HG02623 (cell line): ENCODE data around the gene DCHS1.
A peak's percentile ranks its signal among the peaks of the same experiment; 100 is the strongest.

Experiments used
- ATAC-seq: cut with Tn5 transposase; IDR thresholded peaks from one replicate; pipeline ENCODE4 v1.9.1; 2021; ENCODE audit warnings: moderate library complexity; ENCODE audit not compliant: unreplicated experiment

Gene DCHS1

DNA sequence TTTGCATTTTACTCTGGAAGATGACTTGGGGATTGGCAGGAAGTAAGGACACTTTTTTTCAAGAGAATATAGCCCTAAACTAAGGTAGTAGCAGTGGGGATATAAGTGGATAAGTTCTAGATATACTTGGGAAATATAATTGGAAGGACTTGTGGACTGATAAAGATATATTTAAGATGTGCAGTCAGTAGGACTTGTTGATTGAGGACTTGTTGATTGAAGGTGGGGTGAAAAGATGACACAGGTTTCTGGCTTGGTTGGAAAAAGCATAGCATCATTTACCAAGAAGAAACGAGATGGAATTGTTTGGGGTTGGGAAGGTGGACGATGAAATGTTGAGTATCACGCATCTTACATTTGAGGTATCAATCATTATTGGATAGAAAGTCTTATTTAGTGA, 42.1 kb downstream of the DCHS1 start:
- ATAC-seq: no peak

DNA sequence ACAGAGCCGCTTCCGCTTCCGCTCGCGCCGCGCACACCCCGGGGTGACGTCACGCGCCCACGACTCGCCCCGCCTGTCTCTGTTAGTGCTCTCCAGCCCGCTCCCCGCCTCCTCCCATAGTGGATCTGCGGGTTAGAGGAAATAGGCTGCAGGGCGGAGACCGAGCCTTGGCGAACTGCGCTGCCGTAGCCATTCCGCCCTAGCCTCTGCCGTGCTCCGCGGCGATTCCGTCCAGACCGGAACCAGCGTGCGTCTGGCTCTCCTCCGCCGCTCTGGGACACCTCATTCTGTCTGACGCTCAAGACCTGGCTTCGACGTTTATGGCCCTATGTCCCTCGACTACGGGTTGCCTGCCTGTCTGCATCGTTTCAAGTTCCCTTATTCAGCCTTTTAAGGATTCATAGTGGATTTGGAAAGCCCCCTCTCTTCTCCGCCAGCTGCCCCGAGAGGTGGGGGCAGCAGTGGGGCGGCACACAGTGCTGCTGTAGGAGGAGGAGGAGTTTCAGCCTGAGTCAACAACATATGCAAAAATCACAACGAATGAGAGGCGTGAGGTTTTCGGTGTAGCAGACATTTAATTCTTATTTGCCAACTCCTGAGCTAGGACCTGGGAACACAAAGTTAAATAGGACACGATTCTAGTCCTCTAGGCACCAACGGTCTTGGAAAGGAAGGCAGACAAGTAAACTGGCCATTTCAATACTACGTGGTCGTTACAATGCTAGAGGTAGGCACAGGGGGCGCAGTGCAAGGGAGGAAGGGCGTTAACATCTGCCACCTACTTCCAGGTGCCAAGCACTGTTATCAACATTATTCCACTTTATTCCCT, 43.2 kb downstream of the DCHS1 start, which contains the start of gene TAF10:
Gene TAF10 (minus strand): TSS at position 4 of the 829 bp plus-strand sequence. CDS start 27 bp downstream, outside the sequence.
- ATAC-seq: peak; percentile 88

DNA sequence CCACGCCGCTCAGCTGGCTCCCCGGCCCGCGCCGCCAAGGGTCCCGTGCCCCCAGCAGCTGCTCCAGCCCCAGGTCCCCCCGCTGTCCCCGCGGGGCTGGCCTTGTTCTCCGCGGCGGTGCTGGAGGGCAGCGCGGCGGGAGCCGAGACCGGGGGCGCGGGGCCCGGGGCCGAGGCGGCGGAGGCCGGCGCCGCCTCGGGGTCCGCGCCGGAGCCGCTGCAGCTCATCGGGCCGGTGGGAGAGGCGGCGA, 43.7 kb downstream of the DCHS1 start:
- ATAC-seq: peak; percentile 15

DNA sequence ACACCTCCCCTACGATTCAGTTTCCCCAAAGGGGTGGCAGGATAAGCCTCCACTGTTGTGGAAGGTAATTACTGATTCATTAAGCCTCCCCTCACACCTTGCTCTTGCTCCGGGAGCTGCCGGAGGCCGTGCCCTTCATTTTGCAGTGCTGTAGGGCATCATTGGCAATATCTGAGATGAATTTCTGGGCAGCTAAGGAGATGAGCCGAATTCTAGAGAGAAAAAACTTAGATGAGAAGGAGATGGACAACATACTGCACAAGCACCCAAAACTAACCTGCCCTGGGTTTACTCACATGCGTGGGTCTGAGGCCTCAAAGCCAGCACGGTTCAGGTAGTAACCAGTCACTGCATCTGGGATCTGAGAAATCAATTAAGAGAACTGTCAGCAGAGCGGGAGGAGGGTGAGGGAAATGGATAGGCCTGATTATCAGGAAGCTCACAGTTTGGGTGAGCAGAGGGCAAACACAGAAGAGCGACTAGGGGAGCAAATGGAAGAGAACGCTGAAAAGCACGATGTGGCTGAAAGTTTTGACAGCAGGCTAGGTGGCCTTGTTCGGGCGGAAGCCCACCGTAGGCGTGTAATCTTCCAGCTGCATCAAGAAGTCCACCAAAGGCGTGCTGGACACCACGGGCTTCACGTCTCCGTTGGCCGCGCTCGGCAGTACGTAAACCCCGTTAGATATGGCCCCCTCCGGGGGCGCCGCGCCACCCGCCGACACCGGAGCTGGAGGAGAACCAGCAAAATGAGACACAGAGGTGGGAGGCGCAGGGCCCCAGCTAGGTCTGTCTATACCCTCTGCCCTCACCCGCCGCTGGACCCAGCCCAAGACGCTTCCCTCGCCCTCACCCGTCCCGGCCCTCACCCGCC, 44.3 kb downstream of the DCHS1 start:
- ATAC-seq: no peak

DNA sequence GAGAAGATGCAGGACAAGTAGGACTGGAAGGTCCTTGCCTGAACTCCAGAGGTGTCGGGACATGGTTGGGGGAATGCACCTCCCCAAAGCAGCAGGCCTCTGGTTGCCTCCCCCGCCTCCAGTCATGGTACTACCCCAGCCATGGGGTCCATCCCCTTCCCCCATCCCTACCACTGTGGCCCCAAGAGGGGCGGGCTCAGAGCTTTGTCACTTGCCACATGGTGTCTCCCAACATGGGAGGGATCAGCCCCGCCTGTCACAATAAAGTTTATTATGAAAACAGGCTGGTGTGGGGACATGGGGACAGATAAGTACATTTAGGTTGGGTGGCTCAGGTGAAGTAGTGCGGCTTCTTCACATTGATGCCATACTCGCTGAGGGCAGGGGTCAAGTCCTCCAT, 45.0 kb downstream of the DCHS1 start:
- no peak for ATAC-seq

DNA sequence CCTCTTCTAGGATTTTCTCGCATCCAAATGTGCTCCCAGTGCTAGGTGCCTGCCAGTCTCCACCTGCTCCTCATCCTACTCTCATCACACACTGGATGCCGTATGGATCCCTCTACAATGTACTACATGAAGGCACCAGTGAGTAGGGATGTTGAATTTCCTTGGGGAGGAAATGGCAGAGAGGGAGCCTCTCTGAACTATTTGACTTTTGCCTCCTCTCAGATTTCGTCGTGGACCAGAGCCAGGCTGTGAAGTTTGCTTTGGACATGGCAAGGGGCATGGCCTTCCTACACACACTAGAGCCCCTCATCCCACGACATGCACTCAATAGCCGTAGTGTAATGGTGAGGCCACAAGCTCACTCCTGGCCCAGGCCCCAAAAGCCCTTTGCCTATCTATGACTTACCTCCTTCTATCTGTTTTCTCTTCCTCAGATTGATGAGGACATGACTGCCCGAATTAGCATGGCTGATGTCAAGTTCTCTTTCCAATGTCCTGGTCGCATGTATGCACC, 46.0 kb downstream of the DCHS1 start:
- no peak for ATAC-seq

DNA sequence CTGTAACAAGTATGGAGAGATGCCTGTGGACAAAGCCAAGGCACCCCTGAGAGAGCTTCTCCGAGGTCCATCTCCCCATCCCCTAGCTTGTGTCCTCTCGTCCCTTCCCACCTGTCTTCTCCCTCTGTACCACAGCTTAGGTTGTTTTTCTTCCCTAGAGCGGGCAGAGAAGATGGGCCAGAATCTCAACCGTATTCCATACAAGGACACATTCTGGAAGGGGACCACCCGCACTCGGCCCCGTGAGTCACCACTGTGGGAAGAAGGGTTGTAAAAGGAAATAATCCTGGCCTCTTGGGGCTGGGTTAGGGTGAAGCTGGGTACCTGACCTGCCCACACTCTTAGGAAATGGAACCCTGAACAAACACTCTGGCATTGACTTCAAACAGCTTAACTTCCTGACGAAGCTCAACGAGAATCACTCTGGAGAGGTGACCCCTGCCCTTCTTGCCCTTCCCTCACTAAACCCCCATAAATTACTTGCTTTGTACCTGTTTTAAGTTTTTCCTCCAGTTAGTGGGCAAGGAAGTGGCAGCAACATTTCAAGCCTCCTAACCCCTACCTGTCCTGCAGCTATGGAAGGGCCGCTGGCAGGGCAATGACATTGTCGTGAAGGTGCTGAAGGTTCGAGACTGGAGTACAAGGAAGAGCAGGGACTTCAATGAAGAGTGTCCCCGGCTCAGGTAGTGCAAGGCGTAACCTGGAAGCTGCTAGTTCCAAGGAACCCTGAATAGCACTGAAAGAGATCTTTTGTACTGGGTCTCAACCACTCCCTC, 46.7 kb downstream of the DCHS1 start:
- ATAC-seq: no peak

DNA sequence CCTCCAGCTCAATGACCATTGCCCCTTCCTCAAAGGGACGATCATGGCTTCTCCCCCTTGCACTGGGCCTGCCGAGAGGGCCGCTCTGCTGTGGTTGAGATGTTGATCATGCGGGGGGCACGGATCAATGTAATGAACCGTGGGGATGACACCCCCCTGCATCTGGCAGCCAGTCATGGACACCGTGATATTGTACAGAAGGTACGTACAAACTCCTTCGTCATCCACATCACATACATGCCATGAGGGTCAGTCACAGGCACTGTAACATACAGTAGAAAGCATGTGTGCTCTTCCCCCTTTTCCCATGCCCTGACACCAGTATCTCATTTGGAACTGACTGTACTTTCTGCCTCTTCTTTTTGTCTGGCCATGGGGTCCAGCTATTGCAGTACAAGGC, 47.6 kb downstream of the DCHS1 start:
- no peak for ATAC-seq

DNA sequence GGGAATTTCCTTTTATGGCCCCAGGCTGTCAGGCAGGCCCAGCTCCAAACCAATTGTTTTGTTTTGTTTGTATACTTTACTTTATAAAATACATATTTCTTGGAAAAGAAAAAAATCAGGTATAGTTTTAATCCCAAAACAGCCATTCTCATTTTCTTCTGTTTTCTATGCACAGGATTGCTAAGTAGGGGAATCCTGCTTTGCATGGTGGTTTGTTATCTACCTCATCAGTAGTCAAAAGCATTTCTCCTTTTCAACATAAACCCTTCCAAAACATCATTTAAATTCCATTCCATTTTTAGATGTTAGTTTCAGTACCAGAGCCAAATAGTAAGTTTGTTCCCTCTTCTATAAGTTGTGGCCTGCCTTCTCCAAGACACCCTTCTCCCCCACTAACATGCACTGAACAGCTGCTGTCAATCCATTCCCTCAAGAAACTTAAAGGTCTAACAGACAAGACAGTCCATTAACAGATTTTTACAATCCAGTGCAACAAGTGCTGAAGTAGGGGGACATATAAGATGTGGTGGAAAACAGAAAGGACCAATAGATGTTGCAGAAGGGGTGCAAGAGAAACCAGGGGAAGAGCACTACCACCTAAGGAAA, 48.3 kb downstream of the DCHS1 start:
- ATAC-seq: no peak

DNA sequence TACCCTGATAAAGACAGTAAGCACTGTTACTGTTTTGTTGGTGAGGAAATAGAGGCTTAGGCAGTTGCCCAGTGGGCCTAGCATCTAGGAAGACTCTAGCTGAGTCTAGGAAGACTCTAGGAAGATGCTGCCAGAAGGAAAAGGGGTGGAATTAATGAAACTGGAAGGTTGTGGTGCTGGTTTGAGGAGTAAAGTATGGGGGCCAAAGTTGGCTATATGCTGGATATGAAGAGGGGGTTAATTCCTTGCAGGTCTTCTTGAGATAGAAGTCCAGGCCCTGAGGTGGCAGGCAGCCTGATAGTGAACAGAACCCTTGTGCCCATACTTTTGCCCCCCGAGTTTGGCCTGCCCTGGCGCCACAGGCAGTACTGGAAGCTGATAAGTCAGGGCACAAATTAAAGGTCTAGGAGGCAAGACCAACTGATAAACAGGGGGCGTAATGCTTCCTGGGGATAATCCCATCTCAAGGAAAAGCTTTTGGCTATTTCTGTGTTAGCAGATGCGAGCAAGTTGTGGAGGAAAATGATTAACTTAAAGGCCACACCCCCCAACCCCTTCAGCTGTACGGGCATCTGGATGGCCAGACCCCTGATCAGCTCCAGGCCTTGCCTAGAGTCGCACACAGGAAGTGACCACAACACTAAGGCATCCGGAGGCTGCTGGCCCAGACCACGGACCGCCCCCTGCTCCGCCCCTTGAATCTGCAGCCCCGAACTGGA, 49.0 kb downstream of the DCHS1 start:
- ATAC-seq: peak; percentile 31

DNA sequence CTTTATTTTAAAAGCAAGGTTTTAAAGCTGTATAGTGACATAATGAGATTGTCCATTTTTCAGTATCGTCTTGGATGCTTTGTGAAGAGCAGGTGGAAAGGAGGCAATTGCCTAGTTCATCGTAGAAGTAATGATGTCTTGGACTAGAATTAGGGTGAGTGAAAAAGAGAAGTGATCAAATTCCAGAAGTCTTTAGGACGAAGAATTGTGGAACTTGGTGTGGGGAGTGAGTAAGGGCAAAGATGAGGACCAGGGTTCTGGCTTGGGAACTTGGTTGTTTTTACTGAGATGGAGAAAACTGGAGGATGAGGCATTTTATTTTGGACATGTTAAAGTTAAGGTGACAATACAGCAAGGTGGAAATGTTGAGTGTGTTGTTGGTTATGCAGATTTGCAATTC, 50.8 kb downstream of the DCHS1 start:
- ATAC-seq: no peak

DNA sequence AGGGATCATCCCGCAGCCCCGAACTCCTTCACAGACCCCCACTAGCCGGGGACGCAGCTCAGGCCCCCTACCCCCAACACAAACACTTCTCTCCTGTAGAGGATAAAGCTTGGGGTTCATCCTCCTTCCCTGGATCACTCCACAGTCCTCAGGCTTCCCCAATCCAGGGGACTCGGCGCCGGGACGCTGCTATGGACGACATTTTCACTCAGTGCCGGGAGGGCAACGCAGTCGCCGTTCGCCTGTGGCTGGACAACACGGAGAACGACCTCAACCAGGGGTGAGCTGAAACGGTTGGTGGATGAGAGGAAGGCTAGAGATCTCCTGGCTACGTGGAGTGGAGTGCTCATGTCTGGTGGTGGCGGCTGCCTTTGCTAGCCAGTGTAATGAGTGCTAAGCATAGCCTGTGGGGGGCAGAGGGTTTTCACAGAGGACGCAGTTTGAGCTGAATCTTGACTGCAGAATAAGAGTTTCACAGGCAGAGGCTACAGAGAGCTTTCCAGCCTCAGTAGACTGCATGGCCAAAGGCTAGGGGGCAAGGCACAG, 51.5 kb downstream of the DCHS1 start:
- ATAC-seq: peak; percentile 22

DNA sequence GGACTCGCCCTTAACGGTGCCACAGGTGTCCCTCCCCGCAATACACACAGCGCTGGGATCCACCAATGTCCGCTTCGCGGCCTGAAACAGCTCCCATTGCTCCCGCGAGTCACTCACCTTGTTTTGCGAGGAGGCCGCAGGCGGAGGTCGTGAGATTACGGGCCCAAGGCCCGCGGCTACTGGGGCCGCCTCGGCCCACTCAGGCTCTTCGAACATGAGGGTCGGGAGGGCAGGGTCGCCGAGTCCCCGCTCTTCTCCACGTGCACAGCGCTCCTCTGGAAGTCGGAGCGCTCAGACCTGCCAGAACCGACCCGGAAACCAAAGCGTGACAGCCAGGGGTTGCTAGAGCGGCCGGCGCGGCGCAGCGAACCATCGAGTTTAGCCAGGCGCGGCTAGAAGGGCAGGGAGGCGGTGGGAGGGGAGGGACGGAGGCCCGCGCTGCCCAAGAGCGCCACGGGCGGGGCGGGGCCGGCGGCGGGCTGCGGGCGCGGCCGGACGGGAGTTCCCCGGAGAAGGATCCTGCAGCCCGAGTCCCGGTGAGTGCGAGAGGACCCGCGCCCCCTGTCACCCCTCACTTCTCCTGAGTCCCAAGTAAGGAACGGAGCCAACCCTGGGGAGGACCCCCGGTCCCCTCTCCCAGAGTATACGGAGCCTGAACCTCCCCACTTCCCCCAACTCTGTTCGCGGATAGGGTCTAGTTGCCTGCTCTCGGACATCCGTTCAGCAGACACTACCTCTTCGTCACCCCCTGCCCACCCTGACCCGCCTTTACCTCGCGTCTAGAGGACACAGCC, 52.1 kb downstream of the DCHS1 start, which contains the start of the genes ILK and RRP8:
Gene ILK (plus strand): TSS at position 488 of the 794 bp plus-strand sequence. CDS start 498 bp downstream, outside the sequence.
Gene RRP8 (minus strand): TSS at position 330 of the 794 bp plus-strand sequence. CDS start 114 bp downstream, at position 216.
- ATAC-seq: peak; percentile 78

DNA sequence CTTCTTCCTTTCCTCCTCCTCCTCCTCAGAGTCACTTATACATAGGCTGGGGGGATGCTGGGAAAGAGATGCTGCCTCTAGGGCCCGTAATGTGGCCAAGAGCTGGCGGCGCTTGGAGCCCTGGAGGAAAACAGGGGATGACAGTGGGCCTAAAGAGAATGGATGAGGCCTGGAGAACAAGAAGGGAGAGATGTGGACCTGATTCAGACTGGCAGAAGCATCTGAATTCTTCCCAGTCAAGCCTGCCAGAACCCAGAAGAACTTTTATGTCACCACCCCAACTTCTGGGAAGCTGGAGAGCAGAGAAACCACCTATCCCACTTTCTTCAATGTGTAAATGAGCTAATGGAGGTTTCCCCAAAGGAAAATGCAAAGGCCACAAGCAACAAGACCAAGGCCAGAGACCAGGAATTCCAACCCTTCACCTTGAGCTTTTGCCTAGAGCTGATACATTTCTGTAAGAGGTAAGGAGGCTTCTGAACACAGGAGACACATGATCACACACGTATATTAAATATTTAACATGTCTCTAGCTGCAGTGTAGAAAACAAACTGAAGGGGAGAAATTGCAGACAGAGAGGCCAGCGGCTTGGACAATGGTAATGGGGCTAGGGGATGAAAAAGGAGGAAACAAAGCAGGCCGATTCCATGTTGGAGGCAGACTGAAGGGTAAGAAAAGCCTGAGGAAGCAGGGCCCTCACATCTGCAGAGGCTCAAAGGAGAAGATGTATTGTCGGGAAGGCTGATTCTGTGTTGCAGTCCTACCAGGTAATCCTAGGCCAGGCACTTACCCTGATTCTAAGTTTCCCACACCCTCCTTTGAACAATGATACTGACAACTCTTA, 53.3 kb downstream of the DCHS1 start:
- no peak for ATAC-seq

DNA sequence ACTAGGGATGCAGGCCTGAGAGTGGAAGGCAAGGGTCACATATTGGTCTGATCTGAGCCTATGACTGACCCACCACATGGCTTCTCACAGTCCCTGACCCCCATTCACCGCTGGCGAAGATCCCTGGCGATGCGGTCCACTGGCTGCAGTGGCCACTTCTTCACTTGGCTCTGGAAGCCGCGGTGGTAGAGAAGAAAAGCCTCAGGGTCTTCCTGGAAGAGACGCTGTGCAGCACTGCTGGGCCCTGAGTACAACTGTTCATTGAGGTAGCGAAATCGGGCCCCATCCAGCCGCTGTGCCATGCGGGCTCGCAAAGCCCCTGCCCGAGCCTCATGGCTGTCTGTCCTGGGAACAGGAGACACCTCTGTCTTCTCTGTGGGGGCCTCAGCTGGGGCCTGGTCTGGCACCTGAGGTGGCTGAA, 54.6 kb downstream of the DCHS1 start:
- ATAC-seq: no peak

DNA sequence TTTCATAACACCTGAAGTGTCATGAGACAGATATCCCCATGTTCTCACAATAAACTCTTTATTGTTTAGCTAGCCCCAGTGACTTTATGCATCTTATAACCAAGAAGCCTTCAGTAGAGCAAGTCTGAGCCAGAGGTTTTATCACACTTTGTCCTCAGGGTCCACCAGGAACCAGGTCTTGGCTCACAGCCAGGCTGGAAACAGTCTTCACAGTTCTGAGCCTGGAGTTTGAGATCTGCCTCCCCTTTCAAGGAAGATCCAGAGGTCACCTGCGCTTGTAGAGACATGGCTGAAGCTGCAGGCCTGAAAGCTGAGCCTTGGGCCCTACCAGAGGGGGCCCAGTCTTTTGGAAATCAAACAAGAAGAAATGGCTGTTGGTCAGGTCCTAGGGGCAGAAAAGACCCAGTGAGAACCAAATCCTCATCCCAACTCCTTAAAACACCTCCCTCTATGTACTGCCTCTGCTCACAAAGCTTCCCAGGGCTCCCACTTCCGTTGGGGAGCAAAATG, 55.7 kb downstream of the DCHS1 start:
- no peak for ATAC-seq

DNA sequence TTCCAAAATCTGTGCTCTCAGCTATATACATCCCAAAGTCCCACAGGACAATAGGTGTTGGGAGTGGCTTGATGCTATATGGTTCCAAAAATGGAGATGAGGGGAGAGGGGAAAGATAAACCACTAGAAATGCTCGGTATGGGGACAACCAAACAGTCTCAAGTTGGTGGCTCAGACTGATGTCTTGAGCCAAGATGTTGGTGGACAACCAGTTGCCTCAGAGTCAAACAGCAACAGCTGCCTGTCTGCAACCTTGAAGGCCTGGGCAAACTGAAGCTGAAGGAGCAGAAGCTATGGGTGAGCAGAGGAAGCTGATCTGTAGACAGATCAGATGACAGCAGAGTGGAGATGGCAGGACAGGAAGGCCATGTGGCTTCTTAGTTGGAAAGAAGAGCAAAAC, 56.2 kb downstream of the DCHS1 start:
- ATAC-seq: no peak

DNA sequence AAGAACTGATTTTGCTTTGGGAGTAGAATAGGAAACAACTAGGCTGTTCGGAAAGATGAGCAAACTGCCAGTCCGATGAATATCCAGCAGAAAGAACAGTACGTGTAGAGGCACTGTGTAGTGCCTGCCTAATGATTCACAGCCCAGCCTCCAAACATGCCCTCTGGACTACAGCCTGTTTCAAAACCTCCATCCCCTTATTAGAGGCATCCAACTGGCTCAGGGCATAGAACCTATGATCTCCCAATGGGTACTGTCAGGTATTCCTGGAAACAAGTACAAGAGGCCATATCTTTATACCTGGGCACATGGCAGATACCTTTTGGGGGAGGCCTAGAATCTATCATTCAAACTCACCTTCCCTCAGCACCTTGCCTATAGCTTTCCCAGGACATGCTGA, 57.1 kb downstream of the DCHS1 start:
- ATAC-seq: no peak
